Brain microvascular endothelial cell (primary cell): ENCODE measurements around the gene PSMG4.

Source experiments
- DNase-seq: peaks from one replicate; pipeline ENCODE4 v3.0.0-alpha.2; 2020
- H3K27ac ChIP-seq: fragments of 250-450 bp; sonication (Bioruptor Pico); 2 replicates; pipeline ENCODE4 v1.5.1; 2020; ENCODE audit warnings: mild to moderate bottlenecking, moderate library complexity
- H3K27me3 ChIP-seq: fragments of 250-450 bp; sonication (Bioruptor Pico); replicated peaks from 2 replicates; pipeline ENCODE4 v1.5.1; 2020; ENCODE audit warnings: mild to moderate bottlenecking
- H3K36me3 ChIP-seq: fragments of 250-450 bp; sonication (Bioruptor Pico); replicated peaks from 2 replicates; pipeline ENCODE4 v1.5.1; 2020; ENCODE audit warnings: mild to moderate bottlenecking
- H3K4me3 ChIP-seq: 2 replicates; pipeline ENCODE4 v1.5.1; 2011; ENCODE audit warnings: low read depth, mild to moderate bottlenecking, control low read depth, low read length, moderate library complexity
- CTCF ChIP-seq: IDR thresholded peaks from 2 replicates; pipeline ENCODE4 v1.5.1; 2011; ENCODE audit warnings: low read depth, mild to moderate bottlenecking, moderate library complexity, low read length, control low read depth, inconsistent platforms; ENCODE audit errors: missing control alignments
- in situ Hi-C: cut with HindIII; loops from 2 replicates; pipeline ENCODE4 v1.10.0; 2017; ENCODE audit warnings: low sequenced_read_pairs, low pct_ligation_motif_present

Gene PSMG4

GRCh38 chr6:3228771-3229565 is 29.8 kb upstream of the PSMG4 start:
- DNase-seq: no peak
- no peak for TF ChIP-seq CTCF
- Histone ChIP-seq H3K4me3 (peak overlapping the region; percentile 5), H3K27ac (no peak overlapping the region), H3K36me3 (no peaks in the 10 kb centered on the region), H3K27me3 (peaks cover 57% of the 10 kb centered on the region)
- in situ Hi-C loops: no loop called here

- Histone ChIP-seq H3K4me3 (no peak overlapping the region), H3K27ac (no peak overlapping the region), H3K36me3 (no peaks in the 10 kb centered on the region), H3K27me3 (peaks cover 57% of the 10 kb centered on the region)
- DNase-seq: no peak
- TF ChIP-seq CTCF: peak; percentile 3
- in situ Hi-C loops: no loop called here
These were observed 29.1 kb upstream of the PSMG4 start for GRCh38 chr6:3229566-3230178.

- Histone ChIP-seq H3K36me3 (no peaks in the 10 kb centered on the region), H3K27ac (no peak overlapping the region), H3K4me3 (no peak overlapping the region), H3K27me3 (peaks cover 57% of the 10 kb centered on the region)
- no peak for TF ChIP-seq CTCF
- no peak for DNase-seq
- in situ Hi-C loops: no loop called here
These were observed 28.4 kb upstream of the PSMG4 start for GRCh38 chr6:3230256-3230882.

- Histone ChIP-seq H3K4me3 (peak overlapping the region; percentile 63), H3K27ac (no peak overlapping the region), H3K27me3 (peaks cover 57% of the 10 kb centered on the region), H3K36me3 (no peaks in the 10 kb centered on the region)
- DNase-seq: peak; percentile 43
- in situ Hi-C loops: no loop called here
- no peak for TF ChIP-seq CTCF
These were observed 27.9 kb upstream of the PSMG4 start for GRCh38 chr6:3230900-3231246.

GRCh38 chr6:3231247-3232016 is 27.3 kb upstream of the PSMG4 start:
- peak; percentile 67 for DNase-seq
- TF ChIP-seq CTCF: no peak
- in situ Hi-C loops: no loop called here
- H3K36me3 ChIP-seq: no peaks in the 10 kb centered on the region
- peak overlapping the region; percentile 63 for H3K4me3 ChIP-seq
- H3K27ac ChIP-seq: no peak overlapping the region
- H3K27me3 ChIP-seq: peaks cover 52% of the 10 kb centered on the region
